NCI-H345 treated with DMSO at 0.1 percent for 48 hours (cell line): Measurements from ENCODE around the gene YJEFN3.

ENCODE experiments used
- DNase-seq: peaks from one replicate; lab custom pipeline; 2025; ENCODE audit not compliant: unreplicated experiment; lab: John Stamatoyannopoulos, UW

Gene YJEFN3

GRCh38 chr19:19550972-19551852, 22.5 kb downstream of the YJEFN3 start:
- no peak for DNase-seq

- no peak for DNase-seq
Measured at GRCh38 chr19:19551853-19552192, 23.1 kb downstream of the YJEFN3 start.

GRCh38 chr19:19552798-19553197, 24.1 kb downstream of the YJEFN3 start:
- no peak for DNase-seq

GRCh38 chr19:19553670-19554069, 25.0 kb downstream of the YJEFN3 start:
- DNase-seq, result no peak

- no peak for DNase-seq
Measured at GRCh38 chr19:19554074-19555023, 25.6 kb downstream of the YJEFN3 start.

- DNase-seq, result no peak
Measured at GRCh38 chr19:19558055-19558454, 29.3 kb downstream of the YJEFN3 start.

GRCh38 chr19:19558636-19559035, 29.9 kb downstream of the YJEFN3 start:
- no peak for DNase-seq

GRCh38 chr19:19559931-19560330, 31.2 kb downstream of the YJEFN3 start:
- DNase-seq, result no peak

- no peak for DNase-seq
Measured at GRCh38 chr19:19561946-19562664, 33.4 kb downstream of the YJEFN3 start.

- no peak for DNase-seq
Measured at GRCh38 chr19:19562665-19563347, 34.1 kb downstream of the YJEFN3 start.

GRCh38 chr19:19563348-19563848, 34.7 kb downstream of the YJEFN3 start:
- DNase-seq, result no peak

GRCh38 chr19:19566306-19566705, 37.6 kb downstream of the YJEFN3 start:
- no peak for DNase-seq

- no peak for DNase-seq
Measured at GRCh38 chr19:19567391-19567790, 38.7 kb downstream of the YJEFN3 start.

GRCh38 chr19:19568802-19569756, 40.4 kb downstream of the YJEFN3 start:
- DNase-seq, result no peak

GRCh38 chr19:19570571-19570970, 41.9 kb downstream of the YJEFN3 start:
- no peak for DNase-seq

- no peak for DNase-seq
Measured at GRCh38 chr19:19571071-19571786, 42.5 kb downstream of the YJEFN3 start.

- peak; percentile 35 for DNase-seq
Measured at GRCh38 chr19:19575411-19575810, 46.7 kb downstream of the YJEFN3 start.

- no peak for DNase-seq
Measured at GRCh38 chr19:19578252-19578651, 49.5 kb downstream of the YJEFN3 start.
